Measurements from ENCODE around the gene ISYNA1.

The ISYNA1 gene

GRCh38 chr19:18430417-18431144, 7.4 kb downstream of the ISYNA1 start:
- no peak for DNase-seq

- no peak for DNase-seq
Observed at GRCh38 chr19:18429717-18430416, 8.1 kb downstream of the ISYNA1 start.

- peak; percentile 64 to 74 for DNase-seq
Observed at GRCh38 chr19:18428787-18429674, 8.9 kb downstream of the ISYNA1 start.

- DNase-seq, result no peak
Observed at GRCh38 chr19:18428173-18428786, 9.7 kb downstream of the ISYNA1 start.

- DNase-seq, result no peak
Observed at GRCh38 chr19:18427743-18428113, 10.2 kb downstream of the ISYNA1 start.

- DNase-seq, result no peak
Observed at GRCh38 chr19:18427080-18427742, 10.7 kb downstream of the ISYNA1 start.

GRCh38 chr19:18426416-18426767, 11.5 kb downstream of the ISYNA1 start:
- no peak for DNase-seq

- no peak for DNase-seq
Observed at GRCh38 chr19:18425515-18426415, 12.2 kb downstream of the ISYNA1 start.

- no peak for DNase-seq
Observed at GRCh38 chr19:18424890-18425514, 12.9 kb downstream of the ISYNA1 start.

- no peak for DNase-seq
Observed at GRCh38 chr19:18424122-18424889, 13.6 kb downstream of the ISYNA1 start.

GRCh38 chr19:18423258-18424020, 14.5 kb downstream of the ISYNA1 start:
- no peak for DNase-seq

GRCh38 chr19:18422530-18423191, 15.3 kb downstream of the ISYNA1 start:
- DNase-seq, result no peak

GRCh38 chr19:18421371-18421959, 16.5 kb downstream of the ISYNA1 start:
- DNase-seq, result no peak

- DNase-seq, result no peak
Observed at GRCh38 chr19:18420930-18421329, 17.0 kb downstream of the ISYNA1 start.

GRCh38 chr19:18419699-18420460, 18.1 kb downstream of the ISYNA1 start:
- peak in 1 of 2 donors; percentile 47 for DNase-seq

- peak; percentile 59 to 73 for DNase-seq
Observed at GRCh38 chr19:18419195-18419698, 18.7 kb downstream of the ISYNA1 start, which contains the start of gene SSBP4. SSBP4 (plus strand) TSS chr19:18419398; CDS start chr19:18419649, 251 bp downstream.
